SJCRH30 (cell line): ENCODE measurements around the gene LINC01488. TPM values are rescaled to one million over a fixed set of nuclear protein-coding genes. Genes with fewer than 3 reads are reported as not detected.

ENCODE experiments used
- DNase-seq, 2 experiments: peaks; one replicate each; pipeline ENCODE4 v3.0.0-alpha.2; 2015 to 2020
- H3K27ac ChIP-seq: fragments of 250-450 bp; sonication (Bioruptor Pico); 2 replicates; pipeline ENCODE4 v1.5.1; 2020; ENCODE audit warnings: mild to moderate bottlenecking, moderate library complexity
- H3K27me3 ChIP-seq: fragments of 250-450 bp; sonication (Bioruptor Pico); 2 replicates; pipeline ENCODE4 v1.5.1; 2020; ENCODE audit warnings: mild to moderate bottlenecking, moderate library complexity
- H3K36me3 ChIP-seq: fragments of 250-450 bp; sonication (Bioruptor Pico); 2 replicates; pipeline ENCODE4 v1.5.1; 2020; ENCODE audit warnings: mild to moderate bottlenecking, moderate library complexity
- H3K4me1 ChIP-seq: fragments of 250-450 bp; sonication (Bioruptor Pico); 2 replicates; pipeline ENCODE4 v1.5.1; 2020; ENCODE audit warnings: mild to moderate bottlenecking, moderate library complexity
- H3K4me3 ChIP-seq: fragments of 250-450 bp; sonication (Bioruptor Pico); 2 replicates; pipeline ENCODE4 v1.5.1; 2020; ENCODE audit warnings: mild to moderate bottlenecking, moderate library complexity
- H3K9me3 ChIP-seq: fragments of 250-450 bp; sonication (Bioruptor Pico); replicated peaks from 2 replicates; pipeline ENCODE4 v1.5.1; 2020; ENCODE audit warnings: mild to moderate bottlenecking, moderate library complexity
- total RNA-seq: library from RNA; depleted of rRNA; stranded (reverse); fragments of >200 nt; shearing (Covaris generic); gene quantifications from 2 replicates; pipeline ENCODE4 v1.2.3, GENCODE V29; 2014; rRNA removed

LINC01488 gene
- total RNA-seq: not detected in 2 replicates

GRCh38 chr11:69481393-69481844, at the start of gene LINC01488:
Gene LINC01488, plus strand, starts transcription at chr11:69481663.
- no peaks in the 10 kb centered on the region for H3K27me3 ChIP-seq
- H3K4me1 ChIP-seq: peaks cover 26% of the 10 kb centered on the region
- no peaks in the 10 kb centered on the region for H3K36me3 ChIP-seq
- no peak within 1 kb of the TSS for H3K4me3 ChIP-seq
- H3K27ac ChIP-seq: no peak within 1 kb of the TSS
- no peak for DNase-seq
- H3K9me3 ChIP-seq: no peaks in the 10 kb centered on the region; the same call in 1 of the 2 replicates

- peak; percentile 75 to 80 for DNase-seq
- H3K4me1 ChIP-seq: peaks cover 68% of the 10 kb centered on the region
- no peaks in the 10 kb centered on the region for H3K9me3 ChIP-seq
- no peaks in the 10 kb centered on the region for H3K27me3 ChIP-seq
- H3K27ac ChIP-seq: peak overlapping the region; percentile 26; the same call in 1 of the 2 replicates
- H3K36me3 ChIP-seq: no peaks in the 10 kb centered on the region
- H3K4me3 ChIP-seq: no peak overlapping the region
These were observed 49.3 kb upstream of the LINC01488 start for GRCh38 chr11:69431893-69432738.

- DNase-seq: peak in 1 of 2 experiments; percentile 56
- peaks cover 78% of the 10 kb centered on the region for H3K4me1 ChIP-seq
These were observed 47.7 kb upstream of the LINC01488 start for GRCh38 chr11:69433741-69434140.

GRCh38 chr11:69434471-69434931, 47.0 kb upstream of the LINC01488 start:
- Histone ChIP-seq H3K4me1 (peaks cover 78% of the 10 kb centered on the region), H3K9me3 (no peaks in the 10 kb centered on the region), H3K27me3 (no peaks in the 10 kb centered on the region), H3K36me3 (no peaks in the 10 kb centered on the region), H3K4me3 (no peak overlapping the region), H3K27ac (peak overlapping the region; percentile 29)
- peak in 1 of 2 experiments; percentile 48 for DNase-seq

More at GRCh38 chr11:69433741-69434140, 47.7 kb upstream of the LINC01488 start:
- H3K4me3 ChIP-seq: no peak overlapping the region
- H3K9me3 ChIP-seq: no peaks in the 10 kb centered on the region
- H3K27ac ChIP-seq: no peak overlapping the region; the same call in 1 of the 2 replicates
- H3K27me3 ChIP-seq: no peaks in the 10 kb centered on the region
- H3K36me3 ChIP-seq: no peaks in the 10 kb centered on the region

- Histone ChIP-seq H3K9me3 (no peaks in the 10 kb centered on the region), H3K36me3 (no peaks in the 10 kb centered on the region), H3K27ac (peak overlapping the region; percentile 52), H3K4me1 (peaks cover 78% of the 10 kb centered on the region), H3K4me3 (no peak overlapping the region), H3K27me3 (no peaks in the 10 kb centered on the region)
- peak; percentile 44 to 65 for DNase-seq
These were observed 46.1 kb upstream of the LINC01488 start for GRCh38 chr11:69435161-69435986.

GRCh38 chr11:69436041-69436982, 45.2 kb upstream of the LINC01488 start:
- no peak for DNase-seq
- Histone ChIP-seq H3K4me1 (peaks cover 72% of the 10 kb centered on the region), H3K4me3 (no peak overlapping the region), H3K36me3 (no peaks in the 10 kb centered on the region), H3K27ac (peak overlapping the region; percentile 76), H3K9me3 (no peaks in the 10 kb centered on the region), H3K27me3 (no peaks in the 10 kb centered on the region)

GRCh38 chr11:69437001-69437875, 44.2 kb upstream of the LINC01488 start:
- no peak overlapping the region for H3K4me3 ChIP-seq
- no peaks in the 10 kb centered on the region for H3K36me3 ChIP-seq
- DNase-seq: peak; percentile 92 to 96
- no peaks in the 10 kb centered on the region for H3K9me3 ChIP-seq
- peak overlapping the region; percentile 76 for H3K27ac ChIP-seq
- no peaks in the 10 kb centered on the region for H3K27me3 ChIP-seq
- peaks cover 66% of the 10 kb centered on the region for H3K4me1 ChIP-seq

- no peak for DNase-seq
- peak overlapping the region; percentile 76 for H3K27ac ChIP-seq
- H3K27me3 ChIP-seq: no peaks in the 10 kb centered on the region
- no peaks in the 10 kb centered on the region for H3K36me3 ChIP-seq
- no peak overlapping the region for H3K4me3 ChIP-seq
- H3K9me3 ChIP-seq: no peaks in the 10 kb centered on the region
- H3K4me1 ChIP-seq: peaks cover 66% of the 10 kb centered on the region
These were observed 43.6 kb upstream of the LINC01488 start for GRCh38 chr11:69437876-69438205.

- no peak for DNase-seq
- peaks cover 64% of the 10 kb centered on the region for H3K4me1 ChIP-seq
These were observed 43.1 kb upstream of the LINC01488 start for GRCh38 chr11:69438286-69438920.

GRCh38 chr11:69439127-69439526, 42.3 kb upstream of the LINC01488 start:
- Histone ChIP-seq H3K27ac (no peak overlapping the region), H3K4me1 (peaks cover 62% of the 10 kb centered on the region), H3K36me3 (no peaks in the 10 kb centered on the region), H3K27me3 (no peaks in the 10 kb centered on the region), H3K4me3 (no peak overlapping the region), H3K9me3 (no peaks in the 10 kb centered on the region)
- no peak for DNase-seq

More at GRCh38 chr11:69438286-69438920, 43.1 kb upstream of the LINC01488 start:
- no peaks in the 10 kb centered on the region for H3K36me3 ChIP-seq
- H3K9me3 ChIP-seq: no peaks in the 10 kb centered on the region
- no peak overlapping the region for H3K4me3 ChIP-seq
- no peaks in the 10 kb centered on the region for H3K27me3 ChIP-seq
- peak overlapping the region; percentile 76; the same call in 1 of the 2 replicates for H3K27ac ChIP-seq

- no peak overlapping the region for H3K4me3 ChIP-seq
- H3K27me3 ChIP-seq: no peaks in the 10 kb centered on the region
- no peak for DNase-seq
- H3K9me3 ChIP-seq: no peaks in the 10 kb centered on the region
- no peak overlapping the region for H3K27ac ChIP-seq
- H3K36me3 ChIP-seq: no peaks in the 10 kb centered on the region
- H3K4me1 ChIP-seq: peaks cover 62% of the 10 kb centered on the region
These were observed 41.6 kb upstream of the LINC01488 start for GRCh38 chr11:69439651-69440464.

- H3K4me3 ChIP-seq: no peak overlapping the region
- H3K4me1 ChIP-seq: peaks cover 54% of the 10 kb centered on the region
- H3K36me3 ChIP-seq: no peaks in the 10 kb centered on the region
- H3K27me3 ChIP-seq: no peaks in the 10 kb centered on the region
- H3K9me3 ChIP-seq: no peaks in the 10 kb centered on the region
- DNase-seq: no peak
- no peak overlapping the region for H3K27ac ChIP-seq
These were observed 40.6 kb upstream of the LINC01488 start for GRCh38 chr11:69440876-69441275.
